Measurements from ENCODE around the gene AMPH. TPM values are rescaled to one million over a fixed set of nuclear protein-coding genes. Genes with fewer than 3 reads are reported as not detected.

The AMPH gene
- polyA plus RNA-seq, 1 donor (not counting 4 experiments of a cell fraction or from before 2014, with no cell fraction given), result not detected

DNA sequence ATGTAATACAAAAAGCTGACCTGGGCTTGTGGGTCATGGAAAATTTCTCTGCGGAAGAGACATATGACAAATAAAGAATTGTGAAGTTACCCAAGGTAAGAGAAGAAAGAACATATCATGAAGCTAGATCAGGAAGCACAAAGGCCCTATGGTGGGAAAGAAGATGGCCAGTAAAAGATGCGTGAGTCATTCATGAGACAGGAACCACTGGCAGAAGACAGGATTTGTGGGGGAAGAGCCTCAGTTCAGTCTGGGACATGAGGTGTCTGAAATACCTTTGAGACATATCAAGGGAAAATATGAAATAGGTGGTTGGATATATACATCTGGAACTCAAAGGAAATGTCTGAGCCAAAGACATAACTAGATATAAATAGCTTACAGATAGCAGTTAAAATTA, 27.7 kb upstream of the AMPH start:
- no peak for DNase-seq (ENCODE audit: low read depth, low spot score)
- Histone ChIP-seq H3K36me3 (ENCODE audit: control insufficient read depth in 2 of 2, extremely low read depth in 1 of 2, insufficient read depth in 2 of 2, low read length in 2 of 2) (no peaks in the 10 kb centered on the region), H3K4me1 (ENCODE audit: control insufficient read depth, extremely low read depth, insufficient read depth, low read length) (no peaks in the 10 kb centered on the region), H3K9ac (ENCODE audit: control insufficient read depth, extremely low read depth, insufficient read depth, low read length) (no peak overlapping the region), H3K79me2 (ENCODE audit: control insufficient read depth, insufficient read depth, low read length) (no peaks in the 10 kb centered on the region), H2AFZ (ENCODE audit: control insufficient read depth, low read length) (no peak overlapping the region), H3K9me3 (ENCODE audit: control insufficient read depth, low read depth, low read length) (no peaks in the 10 kb centered on the region), H3K27ac (ENCODE audit: control insufficient read depth, insufficient read depth, low read length) (no peak overlapping the region), H4K20me1 (ENCODE audit: control insufficient read depth, extremely low read depth, insufficient read depth, low read length) (no peaks in the 10 kb centered on the region), H3K9me1 (ENCODE audit: control insufficient read depth, extremely low read depth, insufficient read depth, low read length) (no peaks in the 10 kb centered on the region), H3K4me3 (ENCODE audit: control insufficient read depth in 2 of 3, extremely low read depth in 1 of 3, insufficient read depth in 2 of 3, low read depth in 1 of 3, low read length in 3 of 3) (no peak overlapping the region), H3K27me3 (ENCODE audit: control insufficient read depth, extremely low read depth, insufficient read depth, low read length) (no peaks in the 10 kb centered on the region), H3K4me2 (ENCODE audit: control insufficient read depth, extremely low read depth, insufficient read depth, low read depth, low read length) (no peak overlapping the region)
- no peak for FAIRE-seq
- dilution Hi-C loops (cut with MboI; ENCODE audit: extremely low pct_ligation_motif_present, low sequenced_read_pairs), result no loop called here
- TF ChIP-seq, protein P1, sequence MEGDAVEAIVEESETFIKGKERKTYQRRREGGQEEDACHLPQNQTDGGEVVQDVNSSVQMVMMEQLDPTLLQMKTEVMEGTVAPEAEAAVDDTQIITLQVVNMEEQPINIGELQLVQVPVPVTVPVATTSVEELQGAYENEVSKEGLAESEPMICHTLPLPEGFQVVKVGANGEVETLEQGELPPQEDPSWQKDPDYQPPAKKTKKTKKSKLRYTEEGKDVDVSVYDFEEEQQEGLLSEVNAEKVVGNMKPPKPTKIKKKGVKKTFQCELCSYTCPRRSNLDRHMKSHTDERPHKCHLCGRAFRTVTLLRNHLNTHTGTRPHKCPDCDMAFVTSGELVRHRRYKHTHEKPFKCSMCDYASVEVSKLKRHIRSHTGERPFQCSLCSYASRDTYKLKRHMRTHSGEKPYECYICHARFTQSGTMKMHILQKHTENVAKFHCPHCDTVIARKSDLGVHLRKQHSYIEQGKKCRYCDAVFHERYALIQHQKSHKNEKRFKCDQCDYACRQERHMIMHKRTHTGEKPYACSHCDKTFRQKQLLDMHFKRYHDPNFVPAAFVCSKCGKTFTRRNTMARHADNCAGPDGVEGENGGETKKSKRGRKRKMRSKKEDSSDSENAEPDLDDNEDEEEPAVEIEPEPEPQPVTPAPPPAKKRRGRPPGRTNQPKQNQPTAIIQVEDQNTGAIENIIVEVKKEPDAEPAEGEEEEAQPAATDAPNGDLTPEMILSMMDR (optimal IDR thresholded peaks at IDR 0.05 in 1 of 3, IDR thresholded peaks at IDR 0.05 in 1 of 3, conservative IDR thresholded peaks at IDR 0.05 in 1 of 3; ENCODE audit: extremely low read depth in 1 of 3, insufficient read depth in 2 of 3, low read length in 3 of 3), result no peak
- no peak for TF ChIP-seq EZH2 (IDR thresholded peaks at IDR 0.05; ENCODE audit: low read length)

DNA sequence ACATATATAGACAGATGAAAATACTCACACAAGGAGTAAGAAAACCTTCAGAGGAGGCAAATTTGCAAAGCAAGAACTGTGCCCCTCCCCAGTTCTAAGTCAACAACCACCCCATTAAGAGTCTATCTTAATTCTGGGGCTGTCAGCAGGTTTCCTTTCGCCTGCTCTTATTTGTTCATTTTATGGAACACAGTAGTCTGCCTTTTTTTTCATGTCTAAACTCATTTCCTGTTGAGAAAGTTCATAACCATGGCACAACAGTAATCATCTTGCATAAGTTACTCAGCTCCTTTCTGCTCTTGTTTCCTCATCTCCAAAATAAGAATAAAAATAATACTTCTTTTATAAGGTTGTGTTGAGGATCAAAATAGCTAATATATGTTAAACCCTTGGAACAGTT, 25.8 kb upstream of the AMPH start:
- Histone ChIP-seq H3K9me1 (ENCODE audit: control insufficient read depth, extremely low read depth, insufficient read depth, low read length) (no peaks in the 10 kb centered on the region), H3K9me3 (ENCODE audit: control insufficient read depth, low read depth, low read length) (no peaks in the 10 kb centered on the region), H2AFZ (ENCODE audit: control insufficient read depth, low read length) (no peak overlapping the region), H3K9ac (ENCODE audit: control insufficient read depth, extremely low read depth, insufficient read depth, low read length) (no peak overlapping the region), H3K27me3 (ENCODE audit: control insufficient read depth, extremely low read depth, insufficient read depth, low read length) (no peaks in the 10 kb centered on the region), H3K4me1 (ENCODE audit: control insufficient read depth, extremely low read depth, insufficient read depth, low read length) (no peaks in the 10 kb centered on the region), H3K4me2 (ENCODE audit: control insufficient read depth, extremely low read depth, insufficient read depth, low read depth, low read length) (no peak overlapping the region), H4K20me1 (ENCODE audit: control insufficient read depth, extremely low read depth, insufficient read depth, low read length) (no peaks in the 10 kb centered on the region), H3K27ac (ENCODE audit: control insufficient read depth, insufficient read depth, low read length) (no peak overlapping the region), H3K79me2 (ENCODE audit: control insufficient read depth, insufficient read depth, low read length) (no peaks in the 10 kb centered on the region), H3K36me3 (ENCODE audit: control insufficient read depth in 2 of 2, extremely low read depth in 1 of 2, insufficient read depth in 2 of 2, low read length in 2 of 2) (no peaks in the 10 kb centered on the region), H3K4me3 (ENCODE audit: control insufficient read depth in 2 of 3, extremely low read depth in 1 of 3, insufficient read depth in 2 of 3, low read depth in 1 of 3, low read length in 3 of 3) (no peak overlapping the region)
- FAIRE-seq, result no peak
- TF ChIP-seq, protein P1 (optimal IDR thresholded peaks at IDR 0.05 in 1 of 3, IDR thresholded peaks at IDR 0.05 in 1 of 3, conservative IDR thresholded peaks at IDR 0.05 in 1 of 3; ENCODE audit: extremely low read depth in 1 of 3, insufficient read depth in 2 of 3, low read length in 3 of 3), result no peak
- no peak for TF ChIP-seq EZH2 (IDR thresholded peaks at IDR 0.05; ENCODE audit: low read length)
- dilution Hi-C loops (cut with MboI; ENCODE audit: extremely low pct_ligation_motif_present, low sequenced_read_pairs), result no loop called here
- no peak for DNase-seq (ENCODE audit: low read depth, low spot score)
